Colonic mucosa (tissue), 4 donors: ENCODE data around the gene SPECC1L. TPM values are rescaled to one million over a fixed set of nuclear protein-coding genes. Genes with fewer than 3 reads are reported as not detected.
"Not testable (repeated sequence)": the region's sequence is repeated elsewhere in the genome, so short reads cannot be mapped to it uniquely, and the experiment has no call there.

ENCODE experiments used
- DNase-seq: peaks from one replicate; pipeline ENCODE4 v3.0.0-alpha.2; 2020
- H3K27ac ChIP-seq: fragments of 200-600 bp; one replicate; pipeline ENCODE4 v1.8.0; 2021
- H3K27me3 ChIP-seq: fragments of 200-600 bp; one replicate; pipeline ENCODE4 v1.8.0; 2021
- H3K36me3 ChIP-seq: fragments of 200-600 bp; one replicate; pipeline ENCODE4 v1.8.0; 2021
- H3K4me1 ChIP-seq: fragments of 200-600 bp; one replicate; pipeline ENCODE4 v1.8.0; 2021; ENCODE audit warnings: mild to moderate bottlenecking
- H3K4me3 ChIP-seq: fragments of 200-600 bp; one replicate; pipeline ENCODE4 v1.8.0; 2021
- H3K9ac ChIP-seq, 2 donors: one replicate each; pipeline ENCODE4 v1.7.0; 2013; ENCODE audit warnings: control low read depth in 2 of 2, low read depth in 2 of 2, low read length in 2 of 2
- H3K9me3 ChIP-seq: fragments of 200-600 bp; one replicate; pipeline ENCODE4 v1.8.0; 2021
- intact Hi-C: fragments of 100-400 bp; cut with DNase I; formaldehyde crosslinking; loops from one replicate; pipeline ENCODE4 v1.14.1; 2022
- total RNA-seq, 2 donors: library from RNA; stranded (reverse); fragmentation: NEBNext Ultra II Directional in 1 of 2; extraction: Animal tissue kit (Norgen Biotek cat#: 25700) in 1 of 2; gene quantifications; one replicate each; pipeline ENCODE4 v1.2.1, GENCODE V29; 2021
- TF ChIP-seq, protein P1 (sequence below): fragments of 200-600 bp; IDR thresholded peaks from one replicate; pipeline ENCODE4 v1.8.0; 2022; ENCODE audit warnings: antibody characterized with exemption, mild to moderate bottlenecking
- donor health status: healthy.
- donor health status: DM: no; HTN: no; CAD: no.
- donor health status: DM: no; HTN: no; CAD: no.

The SPECC1L gene
- total RNA-seq, 2 donors from 2014 or later, result 45.3 to 55.3 TPM

DNA sequence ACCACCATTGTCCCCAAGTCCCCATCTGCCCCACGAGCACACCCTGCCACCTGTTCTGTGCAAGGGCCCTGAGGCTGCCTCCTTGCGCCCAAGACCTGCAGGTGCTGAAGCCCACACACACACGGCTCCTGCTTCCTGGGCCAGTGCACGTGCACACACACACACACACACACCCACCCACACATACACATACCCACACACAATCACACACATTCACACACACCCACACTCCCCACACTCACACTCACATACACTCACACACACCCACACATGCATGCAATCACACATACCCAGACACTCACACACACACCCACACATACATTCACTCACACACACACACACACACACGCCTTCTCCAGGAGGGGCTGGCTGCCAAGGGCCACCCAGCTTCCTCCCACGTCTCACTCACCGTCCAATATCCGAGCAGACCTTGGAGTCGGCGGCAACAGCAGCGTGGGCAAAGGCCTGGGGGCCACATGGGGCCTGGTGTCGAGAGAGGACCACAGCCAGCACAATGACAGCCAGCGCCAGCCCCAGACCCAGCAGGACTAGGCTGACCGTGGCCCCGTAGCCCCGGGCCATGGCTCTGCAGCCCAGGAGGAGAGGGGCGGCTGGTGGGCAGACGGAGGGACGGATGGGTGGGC lies 26.4 kb upstream of the SPECC1L start:
- no peak overlapping the region for H3K4me3 ChIP-seq
- no peaks in the 10 kb centered on the region for H3K36me3 ChIP-seq
- no peaks in the 10 kb centered on the region for H3K9me3 ChIP-seq
- H3K4me1 ChIP-seq, result no peaks in the 10 kb centered on the region
- no peak overlapping the region for H3K27ac ChIP-seq
- DNase-seq, result no peak
- no peaks in the 10 kb centered on the region for H3K27me3 ChIP-seq
- intact Hi-C loops, result loop anchor here (10.0 kb wide), 1 partner anchor 259 kb away; the partner anchor contains the start of gene GSTT2
- H3K9ac ChIP-seq, result no peak overlapping the region
- TF ChIP-seq, protein P1, sequence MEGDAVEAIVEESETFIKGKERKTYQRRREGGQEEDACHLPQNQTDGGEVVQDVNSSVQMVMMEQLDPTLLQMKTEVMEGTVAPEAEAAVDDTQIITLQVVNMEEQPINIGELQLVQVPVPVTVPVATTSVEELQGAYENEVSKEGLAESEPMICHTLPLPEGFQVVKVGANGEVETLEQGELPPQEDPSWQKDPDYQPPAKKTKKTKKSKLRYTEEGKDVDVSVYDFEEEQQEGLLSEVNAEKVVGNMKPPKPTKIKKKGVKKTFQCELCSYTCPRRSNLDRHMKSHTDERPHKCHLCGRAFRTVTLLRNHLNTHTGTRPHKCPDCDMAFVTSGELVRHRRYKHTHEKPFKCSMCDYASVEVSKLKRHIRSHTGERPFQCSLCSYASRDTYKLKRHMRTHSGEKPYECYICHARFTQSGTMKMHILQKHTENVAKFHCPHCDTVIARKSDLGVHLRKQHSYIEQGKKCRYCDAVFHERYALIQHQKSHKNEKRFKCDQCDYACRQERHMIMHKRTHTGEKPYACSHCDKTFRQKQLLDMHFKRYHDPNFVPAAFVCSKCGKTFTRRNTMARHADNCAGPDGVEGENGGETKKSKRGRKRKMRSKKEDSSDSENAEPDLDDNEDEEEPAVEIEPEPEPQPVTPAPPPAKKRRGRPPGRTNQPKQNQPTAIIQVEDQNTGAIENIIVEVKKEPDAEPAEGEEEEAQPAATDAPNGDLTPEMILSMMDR, result no peak

DNA sequence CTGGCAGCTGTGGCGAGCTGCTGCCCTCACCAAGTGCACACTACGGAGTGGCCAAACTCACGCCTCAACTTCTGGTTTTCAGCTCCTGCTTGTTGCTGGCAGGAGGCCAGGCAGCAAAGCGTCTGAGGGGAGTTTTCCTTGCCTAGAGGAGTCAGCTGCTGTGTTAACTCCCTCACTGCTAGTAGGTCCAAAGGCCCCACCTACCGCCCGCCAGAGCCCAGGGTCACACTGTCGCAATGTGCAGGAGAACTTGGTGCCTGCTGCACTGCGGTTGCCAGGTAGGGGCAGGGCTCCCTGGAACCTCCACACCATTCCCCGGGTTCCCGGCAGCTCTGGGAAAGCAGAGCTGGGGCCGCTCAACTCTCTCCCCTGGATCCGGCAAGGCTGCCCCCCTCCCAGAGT lies 25.6 kb upstream of the SPECC1L start, which contains the start of gene GGT5:
TSS of gene GGT5 (minus strand) at position 53 of the 402 bp plus-strand sequence. CDS start 357 bp downstream, outside the sequence.
- not testable (repeated sequence) for H3K27me3 ChIP-seq, H3K4me1 ChIP-seq, H3K36me3 ChIP-seq, H3K4me3 ChIP-seq, H3K9ac ChIP-seq, DNase-seq, H3K9me3 ChIP-seq
- H3K27ac ChIP-seq, result peak within 1 kb of the TSS; percentile 44
- intact Hi-C loops, result loop anchor here (5.0 to 10.0 kb wide), 2 partner anchors 58 to 260 kb away; partner anchors contain the start of gene GSTT2

DNA sequence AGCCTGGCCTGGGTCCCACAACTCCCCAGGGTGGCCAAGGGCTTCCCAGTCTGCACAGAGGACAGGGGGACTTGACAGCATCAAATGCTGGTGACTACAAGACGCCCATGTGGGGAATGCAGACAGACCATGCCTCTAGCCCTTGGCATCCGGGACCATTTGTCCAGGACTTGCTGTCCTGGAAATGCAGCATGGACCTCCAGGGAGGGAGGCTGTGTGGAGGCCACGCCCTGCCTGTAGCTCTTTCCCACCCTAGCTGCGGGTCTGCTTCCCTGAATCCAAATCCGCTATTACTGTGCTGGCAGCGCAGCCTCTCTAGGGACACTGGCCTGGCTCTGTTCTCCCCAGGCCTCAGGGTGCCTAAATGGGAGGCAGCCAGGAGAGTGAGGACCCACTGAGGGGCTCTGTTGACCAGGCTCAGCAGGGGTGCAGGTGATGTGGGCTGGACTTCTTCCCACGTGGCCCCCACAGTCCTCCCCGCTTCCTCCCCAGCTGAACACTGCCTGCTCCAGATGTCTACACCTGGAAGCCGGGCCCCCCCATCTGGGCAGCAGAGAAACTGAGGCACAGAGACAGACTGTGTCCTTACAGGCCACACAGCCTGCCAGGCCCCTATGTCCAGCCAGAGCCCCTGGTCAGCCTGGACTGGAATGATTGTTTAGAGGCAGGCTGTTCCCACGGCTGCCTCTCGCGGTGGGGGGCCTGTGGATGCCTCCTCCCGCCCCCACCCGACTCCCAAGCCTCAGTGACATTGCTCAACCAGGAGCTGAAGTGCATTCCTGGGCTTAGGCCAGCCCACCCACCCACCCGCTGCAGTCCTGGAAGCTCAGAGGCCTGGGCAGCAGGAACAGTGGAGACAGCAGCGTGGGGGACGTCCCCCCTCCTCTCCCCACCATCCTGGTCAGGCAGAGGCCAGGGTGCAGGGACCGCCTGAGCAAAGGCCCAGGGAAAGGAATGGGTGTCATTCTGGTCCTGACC lies 24.8 kb upstream of the SPECC1L start:
- not testable (repeated sequence) for H3K4me3 ChIP-seq, H3K9me3 ChIP-seq, H3K4me1 ChIP-seq, H3K9ac ChIP-seq, H3K36me3 ChIP-seq, H3K27me3 ChIP-seq
- intact Hi-C loops, result loop anchor here (5.0 to 10.0 kb wide), 2 partner anchors 59 to 261 kb away; partner anchors contain the start of gene GSTT2
- H3K27ac ChIP-seq, result peak overlapping the region; percentile 44
- DNase-seq, result peak; percentile 42

DNA sequence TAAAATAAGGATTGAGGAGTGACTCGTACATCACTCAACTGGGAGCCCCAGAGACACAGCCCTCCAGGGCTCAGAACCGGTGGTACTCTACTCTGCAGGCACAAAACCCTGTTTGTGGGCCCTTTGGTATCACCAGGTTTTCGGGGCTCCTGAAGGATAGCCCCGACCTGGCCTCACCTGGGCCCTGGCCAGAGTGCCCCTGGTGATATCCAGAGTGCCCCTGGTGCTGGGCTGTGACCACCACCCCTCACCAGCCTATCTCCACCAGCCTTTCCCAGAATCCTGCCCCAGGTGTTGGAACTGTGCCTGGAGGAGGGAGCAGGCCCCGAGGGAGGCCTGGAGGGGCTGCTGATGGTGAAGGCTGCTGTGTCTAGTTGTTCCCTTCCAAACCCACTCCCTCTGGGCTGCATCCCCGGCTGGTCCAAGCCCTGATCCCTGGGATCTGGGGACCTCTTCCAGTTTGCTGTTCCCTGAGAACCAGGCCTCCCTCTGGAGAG lies 23.6 kb upstream of the SPECC1L start:
- DNase-seq, result no peak
- H3K36me3 ChIP-seq, result no peaks in the 10 kb centered on the region
- no peaks in the 10 kb centered on the region for H3K4me1 ChIP-seq
- peak overlapping the region in 1 of 2 donors; percentile 53 for H3K9ac ChIP-seq
- no peaks in the 10 kb centered on the region for H3K9me3 ChIP-seq
- H3K27ac ChIP-seq, result peak overlapping the region; percentile 18
- TF ChIP-seq, protein P1, result no peak
- intact Hi-C loops, result loop anchor here (5.0 to 10.0 kb wide), 2 partner anchors 60 to 262 kb away; partner anchors contain the start of gene GSTT2
- H3K27me3 ChIP-seq, result no peaks in the 10 kb centered on the region
- no peak overlapping the region for H3K4me3 ChIP-seq

DNA sequence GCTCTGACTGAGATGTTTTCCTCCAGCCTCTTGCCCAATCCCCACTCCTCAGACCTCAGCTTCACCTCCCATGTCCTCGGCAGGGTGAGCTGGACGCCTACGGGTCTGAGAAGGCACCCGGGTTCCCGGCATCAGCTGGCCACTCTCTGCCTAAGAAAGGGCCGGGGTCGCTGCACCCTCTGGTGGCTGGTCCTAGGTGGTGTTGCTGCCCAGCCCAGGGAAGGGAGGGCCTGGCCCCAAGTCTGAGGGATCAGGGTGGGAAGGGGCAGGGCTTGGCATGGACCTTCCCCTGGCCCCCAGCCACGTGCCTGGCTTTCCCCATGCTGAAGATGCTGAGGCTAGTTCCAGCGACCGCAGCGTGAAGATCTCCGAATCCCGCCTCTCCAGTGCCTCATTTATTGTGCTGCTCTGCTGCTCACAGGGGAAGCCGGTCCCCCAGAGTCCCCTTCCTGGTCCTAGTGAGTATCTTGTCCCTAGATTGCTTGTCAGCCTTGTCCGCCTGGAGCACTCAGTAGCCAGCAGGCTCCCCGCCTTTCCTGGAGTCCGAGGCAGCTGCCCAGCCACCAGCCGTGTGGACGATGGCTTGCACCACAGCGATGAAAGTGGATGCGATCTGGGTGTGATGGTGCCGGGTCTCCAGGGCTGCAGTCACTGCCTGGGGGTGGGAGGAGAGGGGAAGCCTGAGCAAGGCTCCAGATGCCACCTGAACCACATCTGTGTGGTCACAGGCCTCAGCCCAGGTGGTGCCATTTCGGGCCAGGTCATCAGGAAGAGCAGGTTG lies 22.9 kb upstream of the SPECC1L start:
- H3K9me3 ChIP-seq, result no peaks in the 10 kb centered on the region
- intact Hi-C loops, result loop anchor here (5.0 to 10.0 kb wide), 2 partner anchors 60 to 263 kb away; partner anchors contain the start of gene GSTT2
- no peak overlapping the region for H3K9ac ChIP-seq
- H3K4me3 ChIP-seq, result no peak overlapping the region
- peak; percentile 78 for DNase-seq
- no peaks in the 10 kb centered on the region for H3K27me3 ChIP-seq
- no peaks in the 10 kb centered on the region for H3K36me3 ChIP-seq
- TF ChIP-seq, protein P1, result peak; percentile 60
- H3K4me1 ChIP-seq, result no peaks in the 10 kb centered on the region
- H3K27ac ChIP-seq, result no peak overlapping the region

DNA sequence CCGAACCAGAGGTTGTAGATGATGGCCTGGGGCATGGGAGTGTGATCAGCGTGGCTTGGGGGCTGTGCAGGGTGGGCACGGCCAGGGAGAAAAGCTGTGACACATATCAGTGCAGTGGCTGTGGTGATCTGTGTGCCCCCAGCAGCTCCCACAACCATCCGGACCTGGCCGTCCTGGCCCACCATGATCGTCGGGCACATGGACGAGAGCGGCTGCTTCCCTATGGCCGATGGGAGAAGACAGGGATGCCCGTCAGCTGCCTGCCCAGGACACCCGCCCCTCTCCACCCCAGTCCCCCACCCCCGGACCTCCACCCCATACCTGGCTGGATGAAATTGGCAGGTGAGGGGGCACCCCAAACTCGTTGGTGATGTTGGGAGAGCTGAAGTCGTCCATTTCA lies 22.0 kb upstream of the SPECC1L start:
- H3K27me3 ChIP-seq, H3K36me3 ChIP-seq, H3K9me3 ChIP-seq, H3K4me3 ChIP-seq, DNase-seq, H3K9ac ChIP-seq, H3K27ac ChIP-seq, H3K4me1 ChIP-seq: not testable (repeated sequence)
- intact Hi-C loops, result loop anchor here (5.0 to 10.0 kb wide), 2 partner anchors 61 to 264 kb away; partner anchors contain the start of gene GSTT2

DNA sequence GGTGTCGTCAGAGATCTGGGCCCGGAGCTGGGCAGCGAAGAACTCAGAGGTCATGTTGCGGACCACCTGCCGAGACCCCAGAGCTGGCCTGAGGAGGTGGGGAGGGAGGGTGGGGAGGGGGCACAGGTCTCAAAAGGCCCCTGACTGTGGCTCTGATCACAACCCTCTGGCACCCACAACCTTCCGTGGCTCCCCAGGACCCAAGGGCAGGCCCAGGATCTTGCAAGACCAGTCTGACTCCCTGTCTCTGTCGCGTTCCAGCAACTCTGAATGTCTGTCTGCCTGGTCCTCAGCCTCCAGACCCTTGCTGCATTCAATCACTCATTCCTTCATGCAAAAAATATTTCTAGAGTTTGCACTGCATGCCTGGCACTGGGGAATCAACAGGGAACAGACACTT lies 21.2 kb upstream of the SPECC1L start:
- not testable (repeated sequence) for H3K4me3 ChIP-seq, H3K27ac ChIP-seq, DNase-seq, H3K27me3 ChIP-seq, H3K36me3 ChIP-seq, H3K9me3 ChIP-seq, H3K9ac ChIP-seq, H3K4me1 ChIP-seq
- intact Hi-C loops, result loop anchor here (5.0 to 10.0 kb wide), 2 partner anchors 62 to 265 kb away; partner anchors contain the start of gene GSTT2

DNA sequence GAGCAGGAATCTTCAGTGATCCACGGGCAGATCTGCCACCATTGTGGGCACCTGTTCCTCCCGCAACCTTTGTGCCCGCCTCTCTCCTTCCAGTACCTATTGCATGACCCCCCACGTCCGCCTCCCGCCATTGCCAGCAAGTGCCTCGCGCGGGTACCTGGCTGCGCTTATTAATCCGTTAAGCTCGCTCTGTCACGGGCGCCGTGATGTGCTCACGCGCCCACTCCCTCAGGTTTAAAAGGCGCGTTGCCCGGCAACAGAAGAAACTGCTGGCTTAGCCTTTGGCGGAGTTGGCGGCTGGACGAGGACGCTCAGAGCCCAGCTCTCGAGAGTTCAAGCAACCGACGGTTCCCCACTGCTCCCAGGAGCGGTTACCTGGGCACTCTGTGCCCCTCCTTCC lies 19.3 kb upstream of the SPECC1L start:
- intact Hi-C loops, H3K36me3 ChIP-seq, H3K27me3 ChIP-seq, H3K4me1 ChIP-seq, H3K27ac ChIP-seq, DNase-seq, H3K9me3 ChIP-seq, H3K9ac ChIP-seq, H3K4me3 ChIP-seq: not testable (repeated sequence)

DNA sequence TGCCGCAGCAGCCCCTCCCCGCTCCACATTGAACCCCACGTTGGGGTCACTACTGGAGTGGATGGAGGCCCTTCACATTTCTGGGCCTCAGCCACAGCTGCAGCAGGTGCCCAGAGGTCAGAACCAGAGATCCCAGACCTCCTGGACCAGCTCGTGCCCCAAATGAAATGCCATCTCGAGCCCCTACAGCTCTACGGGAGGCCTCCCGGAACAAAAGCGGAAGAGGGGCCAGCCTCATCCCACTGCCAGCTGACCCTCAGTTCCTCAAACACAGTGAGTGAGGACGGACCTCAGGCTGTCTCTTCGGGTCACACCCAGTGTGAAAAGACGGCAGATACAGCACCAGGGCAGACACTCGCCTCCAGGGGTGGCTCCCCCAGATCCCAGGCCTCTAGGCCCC lies 17.5 kb upstream of the SPECC1L start:
- not testable (repeated sequence) for DNase-seq

More for the DNA sequence above, 17.5 kb upstream of the SPECC1L start:
- H3K4me3 ChIP-seq, H3K9ac ChIP-seq, H3K4me1 ChIP-seq, H3K9me3 ChIP-seq, H3K36me3 ChIP-seq, H3K27ac ChIP-seq, intact Hi-C loops, H3K27me3 ChIP-seq: not testable (repeated sequence)
